GM12872 (cell line): Measurements from ENCODE around the gene MACROD2.

Experiments used
- CTCF ChIP-seq: IDR thresholded peaks from 3 replicates; pipeline ENCODE4 v1.5.1; 2011; ENCODE audit warnings: low read depth, mild to moderate bottlenecking, low read length, moderate library complexity; ENCODE audit not compliant: insufficient read depth

The MACROD2 gene

GRCh38 chr20:14790771-14791620 is 795.7 kb downstream of the MACROD2 start:
- no peak for TF ChIP-seq CTCF

- no peak for TF ChIP-seq CTCF
Measured at GRCh38 chr20:14792915-14793314, 797.6 kb downstream of the MACROD2 start.

- TF ChIP-seq CTCF = no peak
Measured at GRCh38 chr20:14799545-14800216, 804.4 kb downstream of the MACROD2 start.

GRCh38 chr20:14800707-14801425 is 805.5 kb downstream of the MACROD2 start:
- no peak for TF ChIP-seq CTCF

GRCh38 chr20:14801591-14802325 is 806.4 kb downstream of the MACROD2 start:
- TF ChIP-seq CTCF = no peak

GRCh38 chr20:14807224-14807623 is 811.9 kb downstream of the MACROD2 start:
- TF ChIP-seq CTCF = no peak
